PC-3 (cell line): Measurements from ENCODE around the gene GPR42.

Source experiments
- CTCF ChIP-seq: fragments of 300-600 bp; sonication (generic); conservative IDR thresholded peaks from 2 replicates; pipeline ENCODE4 v1.5.1; 2017; ENCODE audit warnings: antibody characterized with exemption, low read depth, mild to moderate bottlenecking, low read length
- EZH2 ChIP-seq: fragments of 300-600 bp; sonication (generic); IDR thresholded peaks from one replicate; pipeline ENCODE4 v1.6.1; 2017; ENCODE audit warnings: antibody characterized with exemption, mild to moderate bottlenecking, low read length; ENCODE audit not compliant: unreplicated experiment

- no peak for TF ChIP-seq CTCF
- no peak for TF ChIP-seq EZH2
Observed at GRCh38 chr19:35403116-35403760, 32.4 kb downstream of the GPR42 start.
